ENCODE results near the gene CGB7.
"Not testable (repeated sequence)": the region's sequence is repeated elsewhere in the genome, so short reads cannot be mapped to it uniquely, and the experiment has no call there.

The CGB7 gene

DNA sequence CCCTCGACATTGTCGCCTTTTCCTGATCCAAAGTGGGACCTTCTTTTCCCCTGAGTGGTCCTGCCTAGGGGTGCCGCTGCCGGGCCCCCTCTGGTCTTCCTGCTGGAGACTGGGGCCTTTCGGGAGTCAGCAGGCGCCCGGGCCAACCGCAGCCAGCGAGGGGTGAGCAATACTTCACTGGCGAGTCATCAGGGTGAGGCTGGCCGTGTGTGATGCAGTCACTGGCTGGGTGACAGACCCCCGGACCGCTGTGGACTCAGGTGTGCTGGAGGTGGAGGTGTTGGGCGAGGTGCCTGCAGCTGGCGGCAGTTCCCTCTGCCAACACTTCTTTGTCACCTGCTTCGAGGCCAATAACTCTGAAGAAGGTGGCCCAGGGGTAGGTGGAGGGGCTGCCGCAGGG is 15.4 kb downstream of the CGB7 start:
- DNase-seq (ENCODE audit: low read depth in 2 of 2): no peak

DNA sequence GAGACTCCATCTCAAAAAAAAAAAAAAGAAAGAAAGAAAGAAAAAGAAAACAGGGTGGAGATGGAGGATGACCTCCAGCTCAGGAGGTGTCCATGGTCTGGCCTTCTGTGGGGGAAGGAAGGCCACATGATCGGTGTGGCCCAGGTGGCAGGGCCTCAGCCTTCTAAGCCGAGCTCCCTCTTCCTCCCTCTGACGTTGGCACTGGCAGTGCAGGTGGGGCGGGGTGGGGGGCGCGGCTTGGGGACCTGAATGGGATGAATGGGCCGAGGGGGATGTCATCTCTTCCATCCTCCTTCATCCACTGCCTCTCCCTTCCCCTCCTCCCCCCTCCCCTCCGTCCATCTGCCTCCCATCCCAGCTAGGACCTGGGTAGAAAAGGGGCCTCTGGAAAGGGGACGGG is 17.8 kb downstream of the CGB7 start:
- DNase-seq (ENCODE audit: low read depth in 2 of 2): not testable (repeated sequence)

GRCh38 chr19:49038557-49039276 is 18.8 kb downstream of the CGB7 start:
- not testable (repeated sequence) for DNase-seq (ENCODE audit: low read depth in 2 of 2)

DNA sequence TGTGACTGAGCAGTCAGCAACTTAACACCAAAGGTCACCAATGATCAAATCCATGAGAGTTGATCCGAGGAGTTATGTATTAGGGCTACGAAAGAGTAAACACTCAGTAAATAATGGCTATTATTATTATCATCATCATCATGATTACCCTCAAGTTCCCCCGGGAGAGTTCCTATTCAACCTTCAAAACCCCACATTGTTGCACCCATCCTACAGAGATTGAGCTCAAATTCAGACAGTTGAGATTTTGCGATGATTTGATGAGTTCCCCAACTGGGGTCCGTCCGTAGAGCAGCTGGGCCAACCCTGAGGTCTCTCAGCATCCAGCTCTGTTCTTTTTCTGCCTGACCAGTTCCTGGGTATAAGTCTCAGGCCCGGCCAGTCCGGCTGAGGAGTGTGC is 19.4 kb downstream of the CGB7 start:
- not testable (repeated sequence) for DNase-seq (ENCODE audit: low read depth in 2 of 2)

DNA sequence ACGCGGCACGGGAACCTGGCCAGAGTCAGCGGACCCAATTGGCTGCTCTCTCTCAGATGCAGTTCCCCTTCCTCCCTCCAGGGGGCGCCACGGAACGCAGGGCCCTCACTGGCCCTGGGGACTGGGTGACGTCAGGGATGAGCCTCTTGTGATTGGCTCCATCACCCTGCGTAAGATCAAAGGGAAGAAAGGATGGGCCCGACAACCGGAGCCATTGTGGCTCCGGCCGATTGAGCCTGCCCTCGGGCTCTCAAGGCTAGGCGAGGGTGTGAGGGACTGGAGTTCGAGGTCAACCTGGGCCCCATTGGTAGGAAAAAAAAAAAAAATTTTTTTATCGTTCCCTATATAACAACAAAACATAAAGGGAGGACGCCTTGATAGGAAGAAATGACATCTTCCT is 20.7 kb downstream of the CGB7 start, which contains the start of gene CGB1:
Gene CGB1 (minus strand): TSS at position 81 of the 400 bp plus-strand sequence. CDS start 184 bp downstream, outside the sequence.
- not testable (repeated sequence) for DNase-seq (ENCODE audit: low read depth in 2 of 2)

DNA sequence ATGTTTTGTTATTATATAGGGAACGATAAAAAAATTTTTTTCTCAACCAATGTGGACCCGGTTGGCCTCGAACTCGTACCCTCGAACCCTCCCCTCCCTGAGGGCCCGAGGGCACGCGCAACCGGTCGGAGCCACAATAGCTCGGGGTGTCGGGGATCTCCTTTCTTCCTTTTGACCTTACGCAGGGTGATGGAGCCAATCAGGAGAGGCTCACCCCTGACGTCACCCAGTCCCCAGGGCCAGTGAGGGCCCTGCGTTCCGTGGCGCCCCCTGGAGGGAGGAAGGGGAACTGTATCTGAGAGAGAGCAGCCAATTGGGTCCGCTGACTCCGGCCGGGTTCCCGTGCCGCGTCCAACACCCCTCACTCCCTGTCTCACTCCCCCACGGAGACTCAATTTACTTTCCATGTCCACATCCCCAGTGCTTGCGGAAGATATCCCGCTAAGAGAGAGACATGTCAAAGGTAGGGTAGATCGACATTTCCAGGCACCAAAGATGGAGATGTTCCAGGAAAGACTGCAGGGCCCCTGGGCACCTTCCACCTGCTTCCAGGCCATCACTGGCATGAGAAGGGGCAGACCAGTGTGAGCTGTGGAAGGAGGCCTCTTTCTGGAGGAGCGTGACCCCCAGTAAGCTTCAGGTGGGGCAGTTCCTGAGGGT is 25.8 kb downstream of the CGB7 start, which contains the start of gene CGB2:
Gene CGB2 (plus strand): TSS at position 249 of the 660 bp plus-strand sequence. CDS start 206 bp downstream, at position 455.
- DNase-seq (ENCODE audit: low read depth in 2 of 2): peak in 1 of 2 donors; percentile 25

GRCh38 chr19:49030323-49030722 is 27.2 kb downstream of the CGB7 start:
- not testable (repeated sequence) for DNase-seq (ENCODE audit: low read depth in 2 of 2)

GRCh38 chr19:49029749-49030148 is 27.8 kb downstream of the CGB7 start:
- DNase-seq (ENCODE audit: low read depth in 2 of 2): not testable (repeated sequence)

GRCh38 chr19:49028686-49029085 is 28.9 kb downstream of the CGB7 start:
- not testable (repeated sequence) for DNase-seq (ENCODE audit: low read depth in 2 of 2)

DNA sequence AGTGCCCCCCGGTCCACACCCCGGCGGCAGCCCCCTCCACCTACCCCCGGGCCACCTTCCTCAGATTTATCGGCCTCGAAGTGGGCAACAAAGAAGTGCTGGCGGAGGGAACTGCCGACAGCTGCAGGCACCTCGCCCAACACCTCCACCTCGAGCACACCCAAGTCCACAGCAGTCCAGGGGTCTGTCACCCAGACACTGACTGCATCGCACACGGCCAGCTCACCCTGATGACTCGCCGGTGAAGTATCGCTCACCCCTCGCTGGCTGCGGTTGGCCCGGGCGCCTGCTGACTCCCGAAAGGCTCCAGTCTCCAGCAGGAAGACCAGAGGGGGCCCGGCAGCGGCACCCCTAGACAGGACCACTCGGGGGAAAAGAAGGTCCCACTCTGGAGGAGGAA is 31.9 kb downstream of the CGB7 start:
- not testable (repeated sequence) for DNase-seq (ENCODE audit: low read depth in 2 of 2)

DNA sequence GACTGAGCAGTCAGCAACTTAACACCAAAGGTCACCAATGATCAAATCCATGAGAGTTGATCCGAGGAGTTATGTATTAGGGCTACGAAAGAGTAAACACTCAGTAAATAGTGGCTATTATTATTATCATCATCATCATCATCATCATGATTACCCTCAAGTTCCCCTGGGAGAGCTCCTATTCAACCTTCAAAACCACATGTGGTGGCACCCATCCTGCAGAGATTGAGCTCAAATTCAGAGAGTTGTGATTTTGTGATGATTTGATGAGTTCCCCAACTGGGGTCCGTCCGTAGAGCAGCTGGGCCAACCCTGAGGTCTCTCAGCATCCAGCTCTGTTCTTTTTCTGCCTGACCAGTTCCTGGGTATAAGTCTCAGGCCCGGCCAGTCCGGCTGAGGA is 32.5 kb downstream of the CGB7 start:
- not testable (repeated sequence) for DNase-seq (ENCODE audit: low read depth in 2 of 2)

GRCh38 chr19:49024233-49024632 is 33.3 kb downstream of the CGB7 start, which contains the start of gene CGB3:
CGB3 (minus strand) TSS chr19:49024333; CDS start chr19:49023971, 362 bp downstream.
- not testable (repeated sequence) for DNase-seq (ENCODE audit: low read depth in 2 of 2)

DNA sequence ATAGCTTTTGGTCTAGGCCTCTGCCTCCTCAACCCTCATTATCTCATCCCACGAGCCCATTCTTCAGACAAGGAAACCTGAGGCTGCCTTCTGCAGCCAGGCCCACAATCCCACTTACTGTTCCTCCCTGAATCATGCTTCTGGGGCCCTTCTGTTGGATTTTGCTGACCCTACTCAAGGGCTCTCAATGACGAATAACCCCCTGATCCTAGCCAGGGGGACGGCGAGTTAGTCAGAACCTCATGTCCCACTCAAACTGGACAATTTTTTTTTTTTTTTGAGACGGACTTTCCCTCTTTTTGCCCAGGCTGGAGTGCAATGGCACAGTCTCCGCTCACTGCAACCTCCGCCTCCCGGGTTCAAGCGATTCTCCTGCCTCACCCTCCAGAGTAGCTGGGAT is 35.4 kb downstream of the CGB7 start:
- no peak for DNase-seq (ENCODE audit: low read depth in 2 of 2)

- no peak for DNase-seq (ENCODE audit: low read depth in 2 of 2)
These were observed 36.3 kb downstream of the CGB7 start for GRCh38 chr19:49020931-49021895.

- DNase-seq (ENCODE audit: low read depth in 2 of 2): no peak
These were observed 37.2 kb downstream of the CGB7 start for GRCh38 chr19:49020342-49020741.

GRCh38 chr19:49019242-49019932 is 38.2 kb downstream of the CGB7 start:
- peak; percentile 27 to 50 for DNase-seq (ENCODE audit: low read depth in 2 of 2)

DNA sequence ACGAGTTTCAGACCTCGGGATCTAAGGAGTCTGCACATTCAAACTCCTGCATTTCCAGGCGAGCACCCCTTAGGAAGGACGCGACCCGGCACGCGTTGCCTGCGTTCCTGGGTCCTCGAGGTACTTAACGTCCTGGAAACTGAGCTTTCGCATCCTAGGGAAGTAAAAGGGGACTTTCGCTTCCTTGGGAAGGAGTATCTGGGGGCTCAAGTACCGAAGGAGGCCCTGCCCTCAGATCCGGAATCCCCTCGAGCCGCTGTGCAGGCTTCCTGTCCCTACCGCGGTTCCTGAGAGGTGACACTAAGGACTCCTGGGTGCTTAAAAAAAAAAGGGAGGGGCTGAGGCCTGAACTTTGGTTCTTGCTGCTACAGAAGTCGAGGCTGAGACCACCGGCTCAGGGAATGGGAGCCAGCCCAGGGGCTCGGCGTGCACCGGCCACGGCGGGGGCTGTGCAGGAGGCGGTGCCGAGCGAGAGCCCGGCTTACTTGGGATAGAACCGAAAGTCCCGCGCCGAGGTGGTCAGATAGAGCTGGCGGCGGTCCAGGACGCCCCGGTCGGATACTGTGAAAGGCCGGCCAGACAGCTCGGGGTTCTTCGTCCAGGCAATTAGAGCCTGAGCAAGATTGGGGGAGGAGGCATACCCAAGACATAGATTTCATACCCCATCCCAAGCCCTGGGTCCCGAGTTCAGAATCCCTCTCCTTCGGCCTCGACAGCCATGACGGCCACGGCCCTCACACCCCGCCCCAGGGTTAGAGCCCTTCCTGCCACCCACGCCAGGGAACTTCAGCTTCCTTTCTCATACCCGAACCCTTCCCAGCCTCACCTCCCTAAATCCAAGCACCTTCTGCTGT is 38.9 kb downstream of the CGB7 start:
- not testable (repeated sequence) for DNase-seq (ENCODE audit: low read depth in 2 of 2)

DNA sequence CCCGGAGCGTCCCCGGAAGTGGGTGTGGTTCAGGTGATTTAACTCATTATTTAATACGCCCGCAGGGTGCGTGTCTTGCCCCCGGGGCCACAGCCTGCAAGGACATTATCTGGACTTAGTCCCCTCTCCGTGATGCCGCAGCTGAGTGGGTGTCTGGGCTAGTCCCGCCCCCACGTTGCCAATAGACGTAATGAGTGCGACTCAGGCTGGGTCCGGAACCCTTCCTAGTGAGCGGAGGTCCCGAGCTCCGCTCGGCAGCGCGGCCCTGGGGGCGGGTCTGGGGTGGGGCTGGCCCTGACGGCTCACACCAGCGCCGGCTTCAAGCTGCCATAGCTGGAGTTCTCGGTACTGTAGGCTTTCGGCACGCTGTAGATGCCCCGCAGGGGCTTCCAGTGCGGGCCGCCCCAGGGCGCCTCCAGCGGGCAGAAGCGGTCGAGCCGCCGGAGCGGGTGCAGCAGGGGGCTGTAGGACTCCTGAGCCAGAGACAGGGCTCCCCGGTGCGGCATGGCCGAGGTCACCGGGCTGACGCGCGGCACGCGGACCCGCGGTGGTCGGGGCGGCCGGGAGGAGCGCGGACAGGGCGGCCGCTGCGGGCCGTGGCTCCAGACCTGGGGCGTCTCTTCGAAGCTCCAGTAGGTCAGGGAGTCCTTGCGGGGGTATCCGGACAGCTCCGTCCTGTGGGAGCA is 39.7 kb downstream of the CGB7 start:
- peak; percentile 42 to 43 for DNase-seq (ENCODE audit: low read depth in 2 of 2)

DNA sequence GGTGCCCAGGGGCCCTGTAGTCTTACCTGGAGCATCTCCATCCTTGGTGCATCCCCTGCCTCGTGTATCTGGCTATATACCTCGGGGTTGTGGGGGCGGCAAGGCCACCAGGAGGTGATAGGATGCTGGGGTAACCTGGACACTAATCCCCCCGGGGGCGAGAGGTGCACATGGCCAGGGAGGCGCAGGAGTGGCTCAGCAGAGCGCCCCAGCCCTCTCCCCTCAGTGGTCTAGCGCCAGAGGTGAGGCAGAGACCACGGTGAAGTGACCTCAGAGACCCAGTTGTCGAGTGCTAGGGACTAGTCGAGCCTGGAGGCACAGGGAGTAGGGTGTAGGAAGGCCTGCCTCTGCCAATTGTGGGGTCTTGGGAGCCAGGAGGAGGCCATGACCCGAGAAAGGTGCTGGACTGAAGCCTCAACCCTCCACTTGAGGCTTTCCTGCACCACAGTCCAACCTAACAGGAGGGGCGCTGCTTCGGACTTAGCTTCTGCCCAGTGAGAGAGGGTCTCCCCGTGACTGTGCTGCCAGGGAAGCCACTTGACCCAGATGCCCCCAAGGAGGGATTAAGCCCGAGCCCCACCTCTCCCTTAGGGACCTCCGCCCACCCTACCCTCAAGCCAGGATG is 40.4 kb downstream of the CGB7 start, which contains the start of gene LHB:
Gene LHB (minus strand): TSS at position 51 of the 625 bp plus-strand sequence. CDS start 10 bp downstream, at position 41.
- no peak for DNase-seq (ENCODE audit: low read depth in 2 of 2)
